Progenitor cell of endocrine pancreas (in vitro differentiated cells): ENCODE measurements around the gene SSTR4. TPM values are rescaled to one million over a fixed set of nuclear protein-coding genes. Genes with fewer than 3 reads are reported as not detected.

ENCODE experiments used
- DNase-seq: peaks from one replicate; pipeline ENCODE4 v3.0.0; 2021; ENCODE audit warnings: low spot score; ENCODE audit not compliant: unreplicated experiment
- H3K27ac Mint-ChIP-seq: 2 replicates; pipeline ENCODE4 v1.8.0; 2021; ENCODE audit warnings: mild to moderate bottlenecking, moderate library complexity, mixed read lengths
- H3K27me3 Mint-ChIP-seq: 2 replicates; pipeline ENCODE4 v1.8.0; 2021; ENCODE audit warnings: mixed read lengths
- H3K36me3 Mint-ChIP-seq: 2 replicates; pipeline ENCODE4 v1.8.0; 2022; ENCODE audit warnings: mixed read lengths; ENCODE audit not compliant: insufficient read depth
- H3K4me1 Mint-ChIP-seq: 2 replicates; pipeline ENCODE4 v1.8.0; 2021; ENCODE audit warnings: low read depth, mixed read lengths
- H3K4me3 Mint-ChIP-seq: 2 replicates; pipeline ENCODE4 v1.8.0; 2021; ENCODE audit warnings: low read depth, mild to moderate bottlenecking, moderate library complexity, mixed read lengths
- H3K9me3 Mint-ChIP-seq: 2 replicates; pipeline ENCODE4 v1.8.0; 2021; ENCODE audit warnings: low read depth, mixed read lengths
- total RNA-seq: library from RNA; stranded (reverse); gene quantifications from 2 replicates; pipeline ENCODE4 v1.2.1, GENCODE V29; 2021
- TF ChIP-seq, protein P1 (sequence below): fragments of 200-600 bp; sonication (generic); IDR thresholded peaks from one replicate; pipeline ENCODE4 v1.5.0; 2021; ENCODE audit warnings: antibody characterized with exemption, mild to moderate bottlenecking; ENCODE audit not compliant: unreplicated experiment

Gene SSTR4
- total RNA-seq, 1 donor from 2014 or later = not detected

DNA sequence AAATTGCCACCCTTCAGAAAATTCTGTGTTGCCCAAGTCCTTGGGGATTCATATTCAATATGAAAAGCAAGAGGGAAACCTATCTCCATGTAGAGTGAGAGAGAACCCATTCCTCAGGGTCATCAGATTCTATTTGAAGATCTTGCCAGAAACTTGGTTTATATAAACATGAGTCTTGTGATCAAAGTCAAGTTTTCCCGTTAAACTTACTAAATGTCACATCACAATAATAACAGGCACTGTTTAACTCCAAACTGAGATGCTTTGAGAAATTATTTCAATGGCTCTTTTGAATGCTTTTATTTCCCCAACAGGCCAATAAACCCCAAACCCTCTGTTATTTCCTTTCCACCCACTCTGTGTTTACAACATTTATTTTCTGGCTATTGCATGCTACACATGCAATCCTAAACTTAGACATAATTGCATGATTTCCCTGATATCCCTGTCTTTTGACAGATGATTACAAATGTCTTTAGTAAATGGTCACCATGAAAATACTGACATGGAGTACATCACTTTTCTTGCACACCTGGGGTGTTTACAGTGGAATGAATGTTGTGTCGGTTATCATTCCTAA lies 31.1 kb upstream of the SSTR4 start:
- TF ChIP-seq, protein P1, sequence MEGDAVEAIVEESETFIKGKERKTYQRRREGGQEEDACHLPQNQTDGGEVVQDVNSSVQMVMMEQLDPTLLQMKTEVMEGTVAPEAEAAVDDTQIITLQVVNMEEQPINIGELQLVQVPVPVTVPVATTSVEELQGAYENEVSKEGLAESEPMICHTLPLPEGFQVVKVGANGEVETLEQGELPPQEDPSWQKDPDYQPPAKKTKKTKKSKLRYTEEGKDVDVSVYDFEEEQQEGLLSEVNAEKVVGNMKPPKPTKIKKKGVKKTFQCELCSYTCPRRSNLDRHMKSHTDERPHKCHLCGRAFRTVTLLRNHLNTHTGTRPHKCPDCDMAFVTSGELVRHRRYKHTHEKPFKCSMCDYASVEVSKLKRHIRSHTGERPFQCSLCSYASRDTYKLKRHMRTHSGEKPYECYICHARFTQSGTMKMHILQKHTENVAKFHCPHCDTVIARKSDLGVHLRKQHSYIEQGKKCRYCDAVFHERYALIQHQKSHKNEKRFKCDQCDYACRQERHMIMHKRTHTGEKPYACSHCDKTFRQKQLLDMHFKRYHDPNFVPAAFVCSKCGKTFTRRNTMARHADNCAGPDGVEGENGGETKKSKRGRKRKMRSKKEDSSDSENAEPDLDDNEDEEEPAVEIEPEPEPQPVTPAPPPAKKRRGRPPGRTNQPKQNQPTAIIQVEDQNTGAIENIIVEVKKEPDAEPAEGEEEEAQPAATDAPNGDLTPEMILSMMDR = no peak
- no peak overlapping the region for H3K4me3 Mint-ChIP-seq
- H3K36me3 Mint-ChIP-seq = no peaks in the 10 kb centered on the region
- H3K27ac Mint-ChIP-seq = no peak overlapping the region
- DNase-seq = no peak
- peaks cover 7% of the 10 kb centered on the region for H3K27me3 Mint-ChIP-seq
- no peaks in the 10 kb centered on the region for H3K4me1 Mint-ChIP-seq
- no peaks in the 10 kb centered on the region for H3K9me3 Mint-ChIP-seq

DNA sequence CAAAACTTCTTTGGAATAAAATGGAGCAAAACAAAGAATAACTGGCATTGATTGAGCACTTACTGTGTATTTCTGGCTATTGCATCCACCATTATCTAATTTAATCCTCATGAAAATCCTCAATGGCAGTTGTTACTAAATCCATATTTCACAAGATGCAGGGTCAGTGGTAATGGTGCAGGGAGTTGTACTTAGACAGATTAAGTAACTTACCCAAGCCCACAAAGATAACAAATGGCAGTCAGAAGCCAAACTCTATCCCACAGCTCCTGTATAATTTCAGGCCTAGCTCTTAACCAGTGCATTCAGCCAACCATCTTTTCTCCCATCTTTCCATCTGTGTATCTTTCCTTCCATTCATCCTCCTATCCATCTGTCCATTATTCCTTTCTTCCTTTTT lies 29.3 kb upstream of the SSTR4 start:
- Mint-ChIP-seq H3K4me3 (no peak overlapping the region), H3K27me3 (peaks cover 7% of the 10 kb centered on the region), H3K36me3 (no peaks in the 10 kb centered on the region), H3K27ac (no peak overlapping the region), H3K4me1 (no peaks in the 10 kb centered on the region), H3K9me3 (no peaks in the 10 kb centered on the region)
- TF ChIP-seq, protein P1 = no peak
- DNase-seq = no peak

DNA sequence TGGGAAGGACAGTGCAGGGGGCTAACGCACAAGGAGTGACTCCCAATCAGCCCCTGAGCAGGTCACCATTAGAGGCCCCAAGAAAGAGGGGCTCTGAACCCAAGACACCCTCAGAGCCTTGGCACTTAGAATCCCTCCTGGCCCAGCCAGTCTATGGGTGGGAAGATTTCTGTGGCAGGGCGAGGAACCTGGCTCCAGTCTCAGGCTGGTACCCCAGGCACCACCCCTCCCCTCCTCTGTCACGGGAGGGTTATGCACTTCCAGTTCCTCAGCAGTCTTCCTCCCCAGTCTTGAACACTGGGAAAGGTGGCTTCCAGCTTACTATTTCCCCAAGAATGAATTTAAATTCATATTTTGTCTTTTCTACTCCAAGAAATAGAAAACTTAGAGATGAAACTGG lies 27.6 kb upstream of the SSTR4 start:
- H3K4me1 Mint-ChIP-seq = no peaks in the 10 kb centered on the region
- no peak for DNase-seq
- H3K4me3 Mint-ChIP-seq = no peak overlapping the region
- no peak overlapping the region for H3K27ac Mint-ChIP-seq
- no peaks in the 10 kb centered on the region for H3K9me3 Mint-ChIP-seq
- peaks cover 4% of the 10 kb centered on the region for H3K27me3 Mint-ChIP-seq
- TF ChIP-seq, protein P1 = no peak
- no peaks in the 10 kb centered on the region for H3K36me3 Mint-ChIP-seq

DNA sequence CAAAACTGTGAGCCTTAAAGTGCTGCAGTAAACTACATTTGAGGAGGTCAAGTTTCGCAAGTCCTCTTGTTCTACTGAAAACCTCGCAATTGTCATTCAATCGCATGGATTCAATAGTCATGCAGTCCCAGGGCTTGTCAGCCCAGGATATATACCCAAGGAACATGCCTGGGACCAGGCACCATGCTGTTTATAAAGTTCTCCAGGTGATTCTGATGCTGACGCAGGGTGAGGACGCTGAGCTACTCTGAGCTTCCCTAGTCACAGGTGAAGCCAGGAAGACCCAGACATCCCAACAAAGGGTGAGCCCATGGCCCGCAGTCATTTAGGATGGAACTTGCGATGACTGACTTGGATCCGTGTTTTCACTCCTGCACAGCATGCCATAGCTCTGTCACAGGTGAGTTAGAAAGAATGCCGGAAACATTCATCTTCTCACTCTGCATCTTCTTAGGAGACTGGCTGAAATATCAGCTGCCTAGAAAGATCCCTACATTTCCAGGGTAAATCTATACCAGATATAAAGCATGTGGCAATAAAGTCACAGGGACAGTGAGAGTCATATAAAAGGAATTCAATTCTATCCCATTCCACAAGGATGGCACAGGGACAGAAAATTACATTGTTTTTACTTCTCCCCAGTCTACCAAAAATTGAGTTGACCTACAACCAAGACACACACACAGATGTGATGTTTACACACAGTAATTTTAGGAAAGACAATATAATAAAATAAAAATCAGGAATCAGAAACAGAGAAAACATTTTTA lies 27.0 kb upstream of the SSTR4 start:
- Mint-ChIP-seq H3K27me3 (peaks cover 4% of the 10 kb centered on the region), H3K36me3 (no peaks in the 10 kb centered on the region), H3K4me3 (no peak overlapping the region), H3K4me1 (no peaks in the 10 kb centered on the region), H3K27ac (no peak overlapping the region), H3K9me3 (no peaks in the 10 kb centered on the region)
- TF ChIP-seq, protein P1 = no peak
- DNase-seq = no peak

DNA sequence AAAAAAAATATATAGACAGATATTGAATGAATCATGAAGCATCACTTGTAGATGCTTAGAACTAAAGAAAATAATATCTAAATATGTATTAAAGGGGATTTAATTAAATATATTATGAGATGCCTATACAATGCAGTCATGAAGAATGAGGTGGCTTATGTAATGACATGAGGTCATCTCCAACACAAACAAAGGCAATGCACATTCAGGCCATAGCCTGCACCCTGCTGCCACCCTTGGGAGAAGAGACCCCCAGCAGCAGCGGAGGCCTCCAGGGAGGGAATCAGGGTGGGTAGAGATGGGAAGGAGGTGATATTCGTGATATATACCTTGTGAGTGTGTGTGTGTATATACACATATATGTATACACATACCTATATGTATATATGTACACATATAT lies 26.4 kb upstream of the SSTR4 start:
- H3K27ac Mint-ChIP-seq = no peak overlapping the region
- no peaks in the 10 kb centered on the region for H3K9me3 Mint-ChIP-seq
- no peaks in the 10 kb centered on the region for H3K4me1 Mint-ChIP-seq
- TF ChIP-seq, protein P1 = no peak
- H3K27me3 Mint-ChIP-seq = peaks cover 6% of the 10 kb centered on the region
- DNase-seq = no peak
- H3K36me3 Mint-ChIP-seq = no peaks in the 10 kb centered on the region
- no peak overlapping the region for H3K4me3 Mint-ChIP-seq
